ENCODE data around the gene ANOS1.
A peak's percentile ranks its signal among the peaks of the same experiment; 100 is the strongest.

ANOS1 gene

DNA sequence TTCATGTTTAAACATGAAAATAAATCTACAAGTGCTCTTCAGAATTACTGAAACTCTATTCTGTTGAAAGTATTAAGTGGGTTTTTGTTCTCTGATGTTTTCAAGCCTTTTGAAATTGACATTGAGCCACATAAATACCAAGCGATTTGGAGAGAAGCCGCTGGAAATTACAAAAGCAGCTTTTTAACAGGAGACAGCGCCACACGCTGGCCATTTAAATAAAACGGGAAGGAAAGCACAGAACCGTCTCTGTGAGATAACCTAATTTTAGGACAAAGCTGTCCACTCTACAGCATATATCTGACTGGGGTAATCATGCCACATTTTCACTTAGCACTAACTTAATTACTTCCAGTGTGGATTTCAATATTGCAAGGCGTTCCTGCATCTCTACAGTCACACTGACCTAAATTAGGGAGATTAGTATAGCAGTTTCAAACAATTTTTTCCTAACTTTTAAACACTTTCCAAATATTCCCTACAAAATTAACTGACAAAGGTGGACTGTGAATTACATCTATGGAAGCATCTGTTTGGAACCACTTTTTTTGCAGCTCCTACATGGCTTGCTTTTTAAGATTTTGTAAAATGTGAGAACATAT lies 6.8 kb upstream of the ANOS1 start:
- Histone ChIP-seq H3K36me3 (ENCODE audit: control insufficient read depth, insufficient read depth, low read length) (no peaks in the 10 kb centered on the region), H2AK5ac (ENCODE audit: low read length) (no peak overlapping the region), H3K4ac (ENCODE audit: low read depth, low read length) (no peak overlapping the region), H3K27ac (ENCODE audit: low read depth, low read length) (no peak overlapping the region), H4K8ac (ENCODE audit: low read depth, low read length) (no peak overlapping the region), H3K9ac (ENCODE audit: low read length) (no peak overlapping the region), H3K79me2 (ENCODE audit: control insufficient read depth, insufficient read depth, low read length) (no peaks in the 10 kb centered on the region), H3K4me1 (ENCODE audit: control insufficient read depth, low read depth, low read length) (no peaks in the 10 kb centered on the region), H3K56ac (ENCODE audit: low read length) (no peak overlapping the region), H3K79me1 (ENCODE audit: low read length) (no peaks in the 10 kb centered on the region), H3K27me3 (ENCODE audit: insufficient read depth, low read length, poor library complexity) (no peaks in the 10 kb centered on the region), H3K23ac (ENCODE audit: low read length) (no peak overlapping the region), H3K4me3 (ENCODE audit: low read length) (no peak overlapping the region), H2BK15ac (replicated peaks; ENCODE audit: low read depth) (no peak overlapping the region), H3K4me2 (ENCODE audit: low read length) (no peak overlapping the region), H2BK5ac (ENCODE audit: low read length) (no peak overlapping the region), H3K18ac (ENCODE audit: low read length) (no peak overlapping the region), H4K5ac (ENCODE audit: low read length) (no peak overlapping the region), H2BK120ac (ENCODE audit: low read depth, low read length) (no peak overlapping the region)
- no CpG with 5 or more reads among the region's 7 CpGs for WGBS (ENCODE audit: extremely low coverage, insufficient coverage, low lambda C conversion rate)
- peak; percentile 37 for DNase-seq

DNA sequence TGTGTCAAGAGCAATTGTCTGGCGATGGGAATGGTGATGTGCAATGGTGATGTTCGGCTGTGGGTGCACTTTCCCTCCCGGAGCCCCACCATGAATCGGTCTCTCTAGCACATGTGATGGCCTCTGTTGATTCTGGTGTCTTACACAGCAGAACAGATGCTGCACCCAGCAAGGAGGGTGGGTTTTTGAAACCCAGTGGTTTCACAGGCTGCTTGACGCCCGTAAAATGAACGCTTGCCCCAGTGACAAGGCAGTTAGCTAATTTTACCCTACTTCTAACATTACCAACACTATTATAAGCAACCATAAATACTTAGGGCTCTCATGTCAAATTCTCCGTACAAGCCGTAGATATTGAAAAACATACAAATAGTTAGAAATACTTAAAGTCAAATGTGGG lies 5.9 kb upstream of the ANOS1 start:
- Histone ChIP-seq H2BK120ac (ENCODE audit: low read depth, low read length) (no peak overlapping the region), H3K18ac (ENCODE audit: low read length) (no peak overlapping the region), H3K23ac (ENCODE audit: low read length) (no peak overlapping the region), H3K27me3 (ENCODE audit: insufficient read depth, low read length, poor library complexity) (no peaks in the 10 kb centered on the region), H2AK5ac (ENCODE audit: low read length) (no peak overlapping the region), H4K5ac (ENCODE audit: low read length) (no peak overlapping the region), H3K4me1 (ENCODE audit: control insufficient read depth, low read depth, low read length) (no peaks in the 10 kb centered on the region), H3K4ac (ENCODE audit: low read depth, low read length) (no peak overlapping the region), H3K27ac (ENCODE audit: low read depth, low read length) (no peak overlapping the region), H2BK5ac (ENCODE audit: low read length) (no peak overlapping the region), H4K8ac (ENCODE audit: low read depth, low read length) (no peak overlapping the region), H2BK15ac (replicated peaks; ENCODE audit: low read depth) (no peak overlapping the region), H3K79me1 (ENCODE audit: low read length) (no peaks in the 10 kb centered on the region), H3K56ac (ENCODE audit: low read length) (no peak overlapping the region), H3K4me2 (ENCODE audit: low read length) (no peak overlapping the region), H3K36me3 (ENCODE audit: control insufficient read depth, insufficient read depth, low read length) (no peaks in the 10 kb centered on the region), H3K4me3 (ENCODE audit: low read length) (no peak overlapping the region), H3K79me2 (ENCODE audit: control insufficient read depth, insufficient read depth, low read length) (no peaks in the 10 kb centered on the region), H3K9ac (ENCODE audit: low read length) (no peak overlapping the region)
- DNase-seq = no peak
- WGBS (ENCODE audit: extremely low coverage, insufficient coverage, low lambda C conversion rate) = no CpG with 5 or more reads among the region's 9 CpGs

- Histone ChIP-seq H3K27ac (ENCODE audit: low read depth, low read length) (no peak overlapping the region), H3K79me2 (ENCODE audit: control insufficient read depth, insufficient read depth, low read length) (peaks cover 14% of the 10 kb centered on the region), H2AK5ac (ENCODE audit: low read length) (no peak overlapping the region), H4K5ac (ENCODE audit: low read length) (no peak overlapping the region), H3K4me3 (ENCODE audit: low read length) (peak overlapping the region; percentile 57), H4K8ac (ENCODE audit: low read depth, low read length) (no peak overlapping the region), H3K36me3 (ENCODE audit: control insufficient read depth, insufficient read depth, low read length) (no peaks in the 10 kb centered on the region), H3K79me1 (ENCODE audit: low read length) (no peaks in the 10 kb centered on the region), H3K4ac (ENCODE audit: low read depth, low read length) (no peak overlapping the region), H3K4me2 (ENCODE audit: low read length) (peak overlapping the region; percentile 57), H3K18ac (ENCODE audit: low read length) (peak overlapping the region; percentile 82), H3K27me3 (ENCODE audit: insufficient read depth, low read length, poor library complexity) (no peaks in the 10 kb centered on the region), H2BK15ac (replicated peaks; ENCODE audit: low read depth) (peak overlapping the region; percentile 13), H2BK120ac (ENCODE audit: low read depth, low read length) (no peak overlapping the region), H3K9ac (ENCODE audit: low read length) (peak overlapping the region; percentile 64), H3K23ac (ENCODE audit: low read length) (no peak overlapping the region), H3K4me1 (ENCODE audit: control insufficient read depth, low read depth, low read length) (no peaks in the 10 kb centered on the region), H2BK5ac (ENCODE audit: low read length) (no peak overlapping the region), H3K56ac (ENCODE audit: low read length) (peak overlapping the region; percentile 76)
- no peak for DNase-seq
- WGBS (ENCODE audit: extremely low coverage, insufficient coverage, low lambda C conversion rate) = no CpG with 5 or more reads among the region's 69 CpGs
These were observed 952 bp downstream of the ANOS1 start for GRCh38 chrX:8730812-8731558.

GRCh38 chrX:8729811-8730210 lies 2.1 kb downstream of the ANOS1 start:
- H3K23ac ChIP-seq (ENCODE audit: low read length) = no peak overlapping the region
- peaks cover 14% of the 10 kb centered on the region for H3K79me2 ChIP-seq (ENCODE audit: control insufficient read depth, insufficient read depth, low read length)
- H3K27me3 ChIP-seq (ENCODE audit: insufficient read depth, low read length, poor library complexity) = no peaks in the 10 kb centered on the region
- H4K5ac ChIP-seq (ENCODE audit: low read length) = no peak overlapping the region
- no peak overlapping the region for H3K4me2 ChIP-seq (ENCODE audit: low read length)
- H2BK15ac ChIP-seq (replicated peaks; ENCODE audit: low read depth) = no peak overlapping the region
- no peak overlapping the region for H3K56ac ChIP-seq (ENCODE audit: low read length)
- no peaks in the 10 kb centered on the region for H3K36me3 ChIP-seq (ENCODE audit: control insufficient read depth, insufficient read depth, low read length)
- DNase-seq = no peak
- H3K18ac ChIP-seq (ENCODE audit: low read length) = no peak overlapping the region
- H3K4me1 ChIP-seq (ENCODE audit: control insufficient read depth, low read depth, low read length) = no peaks in the 10 kb centered on the region
- H3K79me1 ChIP-seq (ENCODE audit: low read length) = no peaks in the 10 kb centered on the region
- no CpG with 5 or more reads among the region's 2 CpGs for whole genome bisulfite sequencing (ENCODE audit: extremely low coverage, insufficient coverage, low lambda C conversion rate)
- no peak overlapping the region for H4K8ac ChIP-seq (ENCODE audit: low read depth, low read length)
- no peak overlapping the region for H2BK120ac ChIP-seq (ENCODE audit: low read depth, low read length)
- H3K4me3 ChIP-seq (ENCODE audit: low read length) = no peak overlapping the region
- no peak overlapping the region for H3K4ac ChIP-seq (ENCODE audit: low read depth, low read length)
- no peak overlapping the region for H3K27ac ChIP-seq (ENCODE audit: low read depth, low read length)
- H3K9ac ChIP-seq (ENCODE audit: low read length) = no peak overlapping the region
- no peak overlapping the region for H2AK5ac ChIP-seq (ENCODE audit: low read length)
- no peak overlapping the region for H2BK5ac ChIP-seq (ENCODE audit: low read length)

GRCh38 chrX:8728932-8729535 lies 2.9 kb downstream of the ANOS1 start:
- WGBS (ENCODE audit: extremely low coverage, insufficient coverage, low lambda C conversion rate) = no CpG with 5 or more reads among the region's 11 CpGs
- no peak for DNase-seq

More at GRCh38 chrX:8728932-8729535, 2.9 kb downstream of the ANOS1 start:
- H3K27ac ChIP-seq (ENCODE audit: low read depth, low read length) = no peak overlapping the region
- H3K23ac ChIP-seq (ENCODE audit: low read length) = no peak overlapping the region
- peaks cover 14% of the 10 kb centered on the region for H3K79me2 ChIP-seq (ENCODE audit: control insufficient read depth, insufficient read depth, low read length)
- H3K36me3 ChIP-seq (ENCODE audit: control insufficient read depth, insufficient read depth, low read length) = no peaks in the 10 kb centered on the region
- H4K8ac ChIP-seq (ENCODE audit: low read depth, low read length) = no peak overlapping the region
- no peaks in the 10 kb centered on the region for H3K27me3 ChIP-seq (ENCODE audit: insufficient read depth, low read length, poor library complexity)
- H2BK5ac ChIP-seq (ENCODE audit: low read length) = no peak overlapping the region
- no peaks in the 10 kb centered on the region for H3K79me1 ChIP-seq (ENCODE audit: low read length)
- H3K56ac ChIP-seq (ENCODE audit: low read length) = no peak overlapping the region
- no peak overlapping the region for H2BK120ac ChIP-seq (ENCODE audit: low read depth, low read length)
- H3K4me1 ChIP-seq (ENCODE audit: control insufficient read depth, low read depth, low read length) = no peaks in the 10 kb centered on the region
- H3K4me3 ChIP-seq (ENCODE audit: low read length) = no peak overlapping the region
- no peak overlapping the region for H2AK5ac ChIP-seq (ENCODE audit: low read length)
- no peak overlapping the region for H3K4me2 ChIP-seq (ENCODE audit: low read length)
- H4K5ac ChIP-seq (ENCODE audit: low read length) = no peak overlapping the region
- no peak overlapping the region for H3K9ac ChIP-seq (ENCODE audit: low read length)
- H3K18ac ChIP-seq (ENCODE audit: low read length) = no peak overlapping the region
- no peak overlapping the region for H3K4ac ChIP-seq (ENCODE audit: low read depth, low read length)
- H2BK15ac ChIP-seq (replicated peaks; ENCODE audit: low read depth) = no peak overlapping the region
